HT-29 (cell line): Measurements from ENCODE around the gene SERPINE2. TPM values are rescaled to one million over a fixed set of nuclear protein-coding genes. Genes with fewer than 3 reads are reported as not detected.
"Not testable (repeated sequence)": the region's sequence is repeated elsewhere in the genome, so short reads cannot be mapped to it uniquely, and the experiment has no call there.

Experiments
- DNase-seq: peaks from one replicate; pipeline ENCODE4 v3.0.0-alpha.2; 2015; ENCODE audit warnings: low spot score
- total RNA-seq: library from RNA; depleted of rRNA; stranded (reverse); fragments of >200 nt; shearing (Covaris generic); gene quantifications from 2 replicates; pipeline ENCODE4 v1.2.3, GENCODE V29; 2014

Gene SERPINE2
- total RNA-seq, 1 experiment from 2014 or later, result 5.6 TPM

- no peak for DNase-seq
Measured at GRCh38 chr2:224016963-224017362, 22.1 kb downstream of the SERPINE2 start.

GRCh38 chr2:224014336-224014735 is 24.8 kb downstream of the SERPINE2 start:
- DNase-seq, result no peak

GRCh38 chr2:224011837-224012236 is 27.2 kb downstream of the SERPINE2 start:
- DNase-seq, result no peak

- no peak for DNase-seq
Measured at GRCh38 chr2:224009605-224010315, 29.3 kb downstream of the SERPINE2 start.

- no peak for DNase-seq
Measured at GRCh38 chr2:224008702-224009261, 30.3 kb downstream of the SERPINE2 start.

GRCh38 chr2:224004105-224004695 is 34.9 kb downstream of the SERPINE2 start:
- no peak for DNase-seq

- DNase-seq, result not testable (repeated sequence)
Measured at GRCh38 chr2:224000662-224001061, 38.4 kb downstream of the SERPINE2 start.

- no peak for DNase-seq
Measured at GRCh38 chr2:223999862-224000261, 39.2 kb downstream of the SERPINE2 start.

- DNase-seq, result no peak
Measured at GRCh38 chr2:223998948-223999347, 40.1 kb downstream of the SERPINE2 start.

- DNase-seq, result no peak
Measured at GRCh38 chr2:223997938-223998337, 41.1 kb downstream of the SERPINE2 start.

GRCh38 chr2:223996391-223996790 is 42.7 kb downstream of the SERPINE2 start:
- no peak for DNase-seq

GRCh38 chr2:223995569-223995968 is 43.5 kb downstream of the SERPINE2 start:
- DNase-seq, result no peak

- DNase-seq, result no peak
Measured at GRCh38 chr2:223994562-223995162, 44.4 kb downstream of the SERPINE2 start.

- peak; percentile 86 for DNase-seq
Measured at GRCh38 chr2:223993634-223994232, 45.4 kb downstream of the SERPINE2 start.

GRCh38 chr2:223991611-223992010 is 47.5 kb downstream of the SERPINE2 start:
- DNase-seq, result no peak

GRCh38 chr2:223989856-223990232 is 49.2 kb downstream of the SERPINE2 start:
- DNase-seq, result no peak

- DNase-seq, result peak; percentile 57
Measured at GRCh38 chr2:223989206-223989855, 49.8 kb downstream of the SERPINE2 start.

- no peak for DNase-seq
Measured at GRCh38 chr2:223981241-223981640, 57.8 kb downstream of the SERPINE2 start.

- no peak for DNase-seq
Measured at GRCh38 chr2:223980803-223981202, 58.3 kb downstream of the SERPINE2 start.

GRCh38 chr2:223980397-223980735 is 58.7 kb downstream of the SERPINE2 start:
- DNase-seq, result no peak

GRCh38 chr2:223979730-223980396 is 59.2 kb downstream of the SERPINE2 start:
- no peak for DNase-seq
